Peyer's patch (tissue), 4 donors: ENCODE data around the gene DCHS1. TPM values are rescaled to one million over a fixed set of nuclear protein-coding genes. Genes with fewer than 3 reads are reported as not detected.
A peak's percentile ranks its signal among the peaks of the same experiment; 100 is the strongest.

Experiments used
- DNase-seq, 3 donors: peaks; one replicate each; pipeline ENCODE4 v3.0.0-alpha.2; 2017 to 2019
- H3K27ac ChIP-seq, 4 donors: fragments of 200-600 bp; sonication (generic); one replicate each; pipeline ENCODE4 v1.5.1; 2016 to 2019
- H3K27me3 ChIP-seq, 2 donors: fragments of 200-600 bp; sonication (generic); one replicate each; pipeline ENCODE4 v1.5.1; 2019
- H3K36me3 ChIP-seq, 3 donors: fragments of 200-600 bp; sonication (generic); one replicate each; pipeline ENCODE4 v1.5.1; 2016 to 2019
- H3K4me1 ChIP-seq, 4 donors: fragments of 200-600 bp; sonication (generic); one replicate each; pipeline ENCODE4 v1.5.1; 2016 to 2019
- H3K4me3 ChIP-seq, 4 donors: fragments of 200-600 bp; sonication (generic); 1 replicate in 3 of 4; 2 replicates in 1 of 4; pipeline ENCODE4 v1.5.1; 2016 to 2019; ENCODE audit warnings: mild to moderate bottlenecking in 1 of 4
- H3K9me3 ChIP-seq, 4 donors: fragments of 200-600 bp; sonication (generic); one replicate each; pipeline ENCODE4 v1.5.1; 2016 to 2019; ENCODE audit warnings: mild to moderate bottlenecking in 1 of 4
- CTCF ChIP-seq, 6 experiments: fragments of 450-650 bp in 4 of 6; fragments of 200-600 bp in 2 of 6; sonication (generic) in 1 of 6; IDR thresholded peaks; one replicate each; pipeline ENCODE4 v1.5.1; 2017 to 2019; ENCODE audit warnings: antibody characterized with exemption in 6 of 6, mild to moderate bottlenecking in 3 of 6, moderate library complexity in 1 of 6
- POLR2A ChIP-seq, 2 donors: fragments of 450-650 bp; IDR thresholded peaks; one replicate each; pipeline ENCODE4 v1.5.1; 2017; ENCODE audit warnings: antibody characterized with exemption in 2 of 2, mild to moderate bottlenecking in 2 of 2, moderate library complexity in 2 of 2
- total RNA-seq, 4 donors: library from RNA; depleted of rRNA; stranded (reverse); fragments of >200 nt; gene quantifications; one replicate each; pipeline ENCODE4 v1.1.0, GENCODE V29; 2016

The DCHS1 gene
- total RNA-seq, 4 donors from 2014 or later, result 2.8 to 12.4 (median 9.7) TPM

- no peak for TF ChIP-seq CTCF (IDR thresholded peaks at IDR 0.05)
- peak; percentile 69 to 78 for TF ChIP-seq POLR2A (IDR thresholded peaks at IDR 0.05)
- peak; percentile 89 to 98 (median 97) for DNase-seq
- peaks cover 0 to 16% (median 5%) of the 10 kb centered on the region in 4 donors for H3K4me1 ChIP-seq
- H3K36me3 ChIP-seq, result peaks cover 0 to 22% (median 0%) of the 10 kb centered on the region in 3 donors
- H3K4me3 ChIP-seq, result peak within 1 kb of the TSS; percentile 63 to 94 (median 72)
- H3K9me3 ChIP-seq, result no peaks in the 10 kb centered on the region
- H3K27ac ChIP-seq, result peak within 1 kb of the TSS; percentile 79 to 93 (median 89)
- H3K27me3 ChIP-seq, result no peaks in the 10 kb centered on the region
Measured at GRCh38 chr11:6619004-6619745, 36.4 kb downstream of the DCHS1 start, which contains the start of gene TPP1. Gene TPP1 (minus strand): TSS chr11:6619422. CDS start chr11:6619400, 22 bp downstream.

GRCh38 chr11:6618117-6619003, 37.2 kb downstream of the DCHS1 start:
- peak; percentile 55 to 85 (median 82) for DNase-seq
- Histone ChIP-seq H3K36me3 (peaks cover 0 to 22% (median 0%) of the 10 kb centered on the region in 3 donors), H3K4me3 (peak overlapping the region; percentile 63 to 94 (median 72)), H3K27me3 (no peaks in the 10 kb centered on the region), H3K27ac (peak overlapping the region; percentile 79 to 93 (median 89)), H3K9me3 (no peaks in the 10 kb centered on the region), H3K4me1 (peaks cover 0 to 23% (median 5%) of the 10 kb centered on the region in 4 donors)
- TF ChIP-seq CTCF (IDR thresholded peaks at IDR 0.05), result no peak
- TF ChIP-seq POLR2A (IDR thresholded peaks at IDR 0.05), result peak; percentile 17 to 40

DNA sequence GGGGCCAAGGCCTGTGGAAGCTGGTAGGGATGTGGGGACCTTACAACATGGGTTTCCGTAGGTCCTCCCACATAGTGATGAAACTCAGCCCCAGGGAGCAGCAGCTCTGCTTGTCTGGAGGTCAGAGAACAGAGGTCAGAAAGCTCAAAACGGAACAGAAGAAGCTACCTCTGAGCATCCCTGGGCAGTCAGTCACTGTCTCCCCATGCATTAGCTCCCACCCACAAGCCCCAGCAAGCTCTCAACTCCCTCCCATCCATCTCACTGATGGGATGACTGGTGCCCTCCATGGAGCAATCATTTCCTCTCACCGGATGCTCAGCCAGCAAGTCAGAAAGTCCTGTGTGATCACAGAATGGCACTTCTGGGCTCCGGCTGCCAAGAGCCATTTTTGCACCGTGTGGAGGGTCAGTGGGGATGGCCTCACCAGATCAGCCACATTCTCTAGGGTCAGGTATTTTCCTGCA, 38.3 kb downstream of the DCHS1 start:
- no peaks in the 10 kb centered on the region for H3K27me3 ChIP-seq
- no peaks in the 10 kb centered on the region for H3K9me3 ChIP-seq
- peaks cover 0 to 22% (median 0%) of the 10 kb centered on the region in 3 donors for H3K36me3 ChIP-seq
- H3K27ac ChIP-seq, result peak overlapping the region in 3 of 4 donors; percentile 79 to 92 (median 86)
- no peak for DNase-seq
- peak overlapping the region in 3 of 4 donors; percentile 63 to 94 (median 69) for H3K4me3 ChIP-seq
- H3K4me1 ChIP-seq, result peaks cover 0 to 30% (median 7%) of the 10 kb centered on the region in 4 donors
- TF ChIP-seq POLR2A (IDR thresholded peaks at IDR 0.05), result no peak
- no peak for TF ChIP-seq CTCF (IDR thresholded peaks at IDR 0.05)

GRCh38 chr11:6616596-6617250, 38.9 kb downstream of the DCHS1 start:
- H3K4me3 ChIP-seq, result no peak overlapping the region
- no peak for DNase-seq
- H3K9me3 ChIP-seq, result no peaks in the 10 kb centered on the region
- no peaks in the 10 kb centered on the region for H3K27me3 ChIP-seq
- H3K4me1 ChIP-seq, result peaks cover 0 to 30% (median 7%) of the 10 kb centered on the region in 4 donors
- peaks cover 0 to 22% (median 0%) of the 10 kb centered on the region in 3 donors for H3K36me3 ChIP-seq
- TF ChIP-seq POLR2A (IDR thresholded peaks at IDR 0.05) (no peak), CTCF (IDR thresholded peaks at IDR 0.05) (no peak)
- H3K27ac ChIP-seq, result no peak overlapping the region
